ENCODE data around the gene RIMS1. TPM values are rescaled to one million over a fixed set of nuclear protein-coding genes. Genes with fewer than 3 reads are reported as not detected.

The RIMS1 gene
- total RNA-seq, 1 donor from 2014 or later, result 5.2 TPM

DNA sequence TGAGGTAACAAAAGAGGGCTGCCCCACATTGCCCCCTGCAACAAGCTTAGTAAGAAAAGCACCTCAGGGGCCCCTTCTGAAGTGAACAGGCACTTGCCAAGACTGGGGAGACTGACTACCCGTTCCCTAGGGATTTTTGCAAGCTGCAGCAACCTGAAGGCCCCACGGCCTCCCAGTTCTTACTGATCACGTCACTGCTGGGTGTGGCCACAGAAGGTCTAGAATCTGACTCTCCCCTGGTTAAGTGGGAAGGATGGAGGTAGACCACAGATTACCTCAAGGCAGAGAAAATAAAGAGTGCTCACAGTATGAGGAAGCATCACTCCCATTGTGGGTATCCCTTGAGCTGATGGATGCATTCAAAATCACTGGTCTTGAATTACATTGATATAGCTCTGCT, 534.1 kb downstream of the RIMS1 start:
- TF ChIP-seq POLR2A (IDR thresholded peaks at IDR 0.05), result no peak
- H3K9me3 ChIP-seq, result no peaks in the 10 kb centered on the region
- H3K27ac ChIP-seq, result no peak overlapping the region
- no peaks in the 10 kb centered on the region for H3K4me1 ChIP-seq
- DNase-seq (ENCODE audit: extremely low spot score in 2 of 2), result no peak
- intact Hi-C loops (cut with DNase I), result no loop called here
- H3K36me3 ChIP-seq, result no peaks in the 10 kb centered on the region
- no peaks in the 10 kb centered on the region for H3K27me3 ChIP-seq
- H3K4me3 ChIP-seq, result no peak overlapping the region

DNA sequence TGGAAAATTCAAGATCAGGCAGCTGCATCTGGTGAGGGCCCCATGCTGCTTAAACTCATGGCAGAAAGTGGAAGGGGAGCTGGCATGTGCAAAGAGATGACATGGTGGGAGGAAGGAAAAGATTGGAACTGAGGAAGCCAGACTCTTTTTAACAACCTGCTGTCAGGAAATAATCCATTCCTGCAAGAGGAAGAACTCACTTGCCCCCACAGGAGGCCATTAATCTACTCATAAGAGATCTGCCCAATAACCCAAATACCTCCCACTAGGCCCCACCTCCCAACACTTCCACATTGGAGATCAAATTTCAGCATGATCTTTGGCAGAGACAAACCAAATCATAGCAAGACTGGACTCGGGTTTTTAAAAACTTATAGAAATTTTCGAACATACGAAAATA, 535.0 kb downstream of the RIMS1 start:
- Histone ChIP-seq H3K27ac (no peak overlapping the region), H3K36me3 (no peaks in the 10 kb centered on the region), H3K4me1 (no peaks in the 10 kb centered on the region), H3K9me3 (no peaks in the 10 kb centered on the region), H3K27me3 (no peaks in the 10 kb centered on the region), H3K4me3 (no peak overlapping the region)
- no peak for DNase-seq (ENCODE audit: extremely low spot score in 2 of 2)
- TF ChIP-seq POLR2A (IDR thresholded peaks at IDR 0.05) (no peak), POLR2AphosphoS5 (IDR thresholded peaks at IDR 0.05; ENCODE audit: insufficient read depth in 1 of 2, low read depth in 1 of 2) (no peak)
- TF ChIP-seq, protein P1, sequence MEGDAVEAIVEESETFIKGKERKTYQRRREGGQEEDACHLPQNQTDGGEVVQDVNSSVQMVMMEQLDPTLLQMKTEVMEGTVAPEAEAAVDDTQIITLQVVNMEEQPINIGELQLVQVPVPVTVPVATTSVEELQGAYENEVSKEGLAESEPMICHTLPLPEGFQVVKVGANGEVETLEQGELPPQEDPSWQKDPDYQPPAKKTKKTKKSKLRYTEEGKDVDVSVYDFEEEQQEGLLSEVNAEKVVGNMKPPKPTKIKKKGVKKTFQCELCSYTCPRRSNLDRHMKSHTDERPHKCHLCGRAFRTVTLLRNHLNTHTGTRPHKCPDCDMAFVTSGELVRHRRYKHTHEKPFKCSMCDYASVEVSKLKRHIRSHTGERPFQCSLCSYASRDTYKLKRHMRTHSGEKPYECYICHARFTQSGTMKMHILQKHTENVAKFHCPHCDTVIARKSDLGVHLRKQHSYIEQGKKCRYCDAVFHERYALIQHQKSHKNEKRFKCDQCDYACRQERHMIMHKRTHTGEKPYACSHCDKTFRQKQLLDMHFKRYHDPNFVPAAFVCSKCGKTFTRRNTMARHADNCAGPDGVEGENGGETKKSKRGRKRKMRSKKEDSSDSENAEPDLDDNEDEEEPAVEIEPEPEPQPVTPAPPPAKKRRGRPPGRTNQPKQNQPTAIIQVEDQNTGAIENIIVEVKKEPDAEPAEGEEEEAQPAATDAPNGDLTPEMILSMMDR (IDR thresholded peaks at IDR 0.05), result no peak
- intact Hi-C loops (cut with DNase I), result no loop called here

DNA sequence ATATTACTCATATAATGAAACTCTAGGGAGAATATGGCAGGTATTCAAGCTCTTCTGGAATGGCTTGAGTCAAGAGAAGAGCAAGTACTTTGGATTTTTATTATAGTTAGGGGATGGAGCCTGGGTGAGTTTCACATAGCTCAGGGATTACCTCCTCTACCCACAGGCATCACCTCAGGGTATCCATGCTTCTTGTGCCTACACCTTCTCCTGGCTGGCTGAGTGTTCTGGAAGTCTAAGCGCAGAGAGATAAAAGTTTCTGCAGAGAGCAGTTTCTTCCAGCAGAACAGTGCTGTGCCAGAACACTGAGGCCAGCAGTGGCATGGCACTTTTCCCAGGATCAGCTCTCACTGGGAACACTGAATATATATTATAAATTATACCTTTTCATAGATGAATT, 535.8 kb downstream of the RIMS1 start:
- no peaks in the 10 kb centered on the region for H3K36me3 ChIP-seq
- no peak for DNase-seq (ENCODE audit: extremely low spot score in 2 of 2)
- no peaks in the 10 kb centered on the region for H3K9me3 ChIP-seq
- no peak for TF ChIP-seq POLR2A (IDR thresholded peaks at IDR 0.05)
- TF ChIP-seq, protein P1 (IDR thresholded peaks at IDR 0.05), result no peak
- no peak for TF ChIP-seq POLR2AphosphoS5 (IDR thresholded peaks at IDR 0.05; ENCODE audit: insufficient read depth in 1 of 2, low read depth in 1 of 2)
- no peaks in the 10 kb centered on the region for H3K27me3 ChIP-seq
- no peak overlapping the region for H3K4me3 ChIP-seq
- H3K4me1 ChIP-seq, result no peaks in the 10 kb centered on the region
- intact Hi-C loops (cut with DNase I), result no loop called here
- H3K27ac ChIP-seq, result no peak overlapping the region

DNA sequence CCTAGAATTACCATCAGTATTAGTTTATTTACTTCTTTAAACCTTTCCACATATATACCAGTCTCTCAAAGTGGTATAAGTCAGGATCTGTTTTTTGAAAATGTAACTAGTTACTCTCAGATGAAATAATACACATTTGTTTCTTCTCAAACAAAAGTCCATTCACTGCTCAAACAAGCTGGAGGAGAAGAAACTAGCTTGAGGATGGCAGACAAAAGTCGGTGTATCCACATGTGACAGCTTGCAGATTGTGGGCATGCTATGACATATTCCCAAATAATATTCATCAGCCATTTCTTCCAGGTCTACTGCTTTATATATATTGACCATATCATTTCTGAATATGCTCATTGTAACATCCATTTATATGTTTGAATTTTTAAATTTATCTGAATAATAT, 538.1 kb downstream of the RIMS1 start:
- intact Hi-C loops (cut with DNase I), result no loop called here
- no peaks in the 10 kb centered on the region for H3K9me3 ChIP-seq
- H3K27me3 ChIP-seq, result no peaks in the 10 kb centered on the region
- DNase-seq (ENCODE audit: extremely low spot score in 2 of 2), result no peak
- no peak overlapping the region for H3K27ac ChIP-seq
- no peaks in the 10 kb centered on the region for H3K36me3 ChIP-seq
- TF ChIP-seq POLR2A (IDR thresholded peaks at IDR 0.05), result no peak
- no peak for TF ChIP-seq POLR2AphosphoS5 (IDR thresholded peaks at IDR 0.05; ENCODE audit: insufficient read depth in 1 of 2, low read depth in 1 of 2)
- TF ChIP-seq, protein P1 (IDR thresholded peaks at IDR 0.05), result no peak
- no peaks in the 10 kb centered on the region for H3K4me1 ChIP-seq
- no peak overlapping the region for H3K4me3 ChIP-seq

DNA sequence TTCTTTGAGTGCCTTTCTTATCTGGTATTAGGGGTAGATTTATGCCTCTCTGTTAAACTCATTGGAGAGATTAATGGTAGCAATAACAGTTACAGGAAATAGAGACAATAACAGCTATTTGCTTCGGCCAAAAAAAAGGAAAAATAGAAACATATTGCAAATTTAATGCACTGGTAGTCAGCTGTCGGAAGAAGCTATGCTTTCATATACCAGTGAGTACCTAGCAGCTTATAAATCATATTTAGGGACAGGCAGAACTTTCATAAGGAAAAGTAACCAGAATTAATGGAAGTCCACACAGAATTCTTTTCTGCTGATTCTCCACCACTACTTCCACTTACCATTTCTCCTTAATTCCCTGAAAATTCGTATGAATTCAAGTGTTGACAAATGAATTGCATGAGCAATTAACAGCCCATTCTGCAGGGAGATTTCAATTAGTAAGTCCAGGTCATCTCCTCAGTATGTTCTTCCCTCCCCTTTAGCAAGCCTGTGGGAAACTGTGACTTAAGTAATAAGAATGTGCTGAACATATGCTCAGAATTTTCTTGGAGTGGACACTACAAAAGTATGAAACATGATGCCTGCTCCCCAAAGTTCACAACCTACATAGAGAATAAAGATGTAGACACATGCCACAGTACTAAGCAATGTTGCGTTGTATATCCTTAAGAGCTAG, 538.8 kb downstream of the RIMS1 start:
- DNase-seq (ENCODE audit: extremely low spot score in 2 of 2), result no peak
- intact Hi-C loops (cut with DNase I), result no loop called here
- Histone ChIP-seq H3K36me3 (no peaks in the 10 kb centered on the region), H3K4me1 (no peaks in the 10 kb centered on the region), H3K4me3 (no peak overlapping the region), H3K27me3 (no peaks in the 10 kb centered on the region), H3K9me3 (no peaks in the 10 kb centered on the region), H3K27ac (no peak overlapping the region)
- TF ChIP-seq POLR2AphosphoS5 (IDR thresholded peaks at IDR 0.05; ENCODE audit: insufficient read depth in 1 of 2, low read depth in 1 of 2) (no peak), POLR2A (IDR thresholded peaks at IDR 0.05) (no peak)
- TF ChIP-seq, protein P1 (IDR thresholded peaks at IDR 0.05), result no peak
